Endothelial cell of umbilical vein (primary cell): ENCODE results near the gene IL17REL. TPM values are rescaled to one million over a fixed set of nuclear protein-coding genes. Genes with fewer than 3 reads are reported as not detected.

Experiments
- BruUV-seq: library from RNA; stranded (reverse); fragments of 400-500 nt; replicated peaks from 2 replicates; lab custom pipeline; 2021; lab: Mats Ljungman, UMichigan
- CTCF ChIA-PET: fragments of 300-600, 350-600 bp; sonication (Branson Sonifier 250); formaldehyde crosslinking; loops from one replicate; lab custom pipeline; 2021; ENCODE audit warnings: antibody characterized with exemption, inconsistent platforms; lab: Charles Lee
- POLR2A ChIA-PET: fragments of 300-600, 350-600 bp; sonication (Branson Sonifier 250); formaldehyde crosslinking; loops from one replicate; lab custom pipeline; 2021; ENCODE audit warnings: antibody characterized with exemption, inconsistent platforms; lab: Charles Lee
- DNase-seq: peaks from one replicate; pipeline ENCODE4 v3.0.0-alpha.2; 2011; ENCODE audit warnings: low read depth, low spot score
- FAIRE-seq: peaks from 2 replicates; lab custom pipeline; 2011; peaks lifted over from hg19 to GRCh38; lab: Jason Lieb, UNC
- H2AFZ ChIP-seq: 2 replicates; pipeline ENCODE4 v1.6.0; 2012; ENCODE audit warnings: low read depth, low read length, control low read depth, inconsistent platforms
- H3K27ac ChIP-seq: 2 replicates; pipeline ENCODE4 v1.5.1; 2011; ENCODE audit warnings: low read depth, mild to moderate bottlenecking, control low read depth, low read length, moderate library complexity; ENCODE audit not compliant: insufficient read depth
- H3K27me3 ChIP-seq, 2 experiments: 2 replicates each; pipeline versions ENCODE4 v1.6.0 to v1.6.1; 2011; ENCODE audit warnings: low read length in 2 of 2, mixed read lengths in 1 of 2; ENCODE audit not compliant: control insufficient read depth in 2 of 2, insufficient read depth in 2 of 2
- H3K36me3 ChIP-seq, 2 experiments: 2 replicates in 1 of 2; 3 replicates in 1 of 2; pipeline ENCODE4 v1.5.1; 2011; ENCODE audit warnings: low read length in 2 of 2, mild to moderate bottlenecking in 1 of 2, moderate library complexity in 1 of 2; ENCODE audit not compliant: control insufficient read depth in 2 of 2, insufficient read depth in 2 of 2; ENCODE audit errors: extremely low read depth in 1 of 2
- H3K4me1 ChIP-seq: 3 replicates; pipeline ENCODE4 v1.5.1; 2011; ENCODE audit warnings: mild to moderate bottlenecking, low read length; ENCODE audit not compliant: control insufficient read depth, insufficient read depth; ENCODE audit errors: extremely low read depth
- H3K4me2 ChIP-seq: 2 replicates; pipeline ENCODE4 v1.6.1; 2011; ENCODE audit warnings: low read length, control low read depth, mixed read lengths; ENCODE audit not compliant: insufficient read depth
- H3K4me3 ChIP-seq, 3 experiments: fragments of 200-600 bp in 1 of 3; sonication (generic), shearing (Covaris generic) in 1 of 3; replicated peaks in 1 of 3; 2 replicates each; pipeline ENCODE4 v1.5.1; 2011 to 2016; ENCODE audit warnings: control low read depth in 3 of 3, low read length in 3 of 3, mild to moderate bottlenecking in 2 of 3, inconsistent platforms in 1 of 3, low read depth in 1 of 3, moderate library complexity in 1 of 3; ENCODE audit not compliant: insufficient read depth in 1 of 3
- H3K79me2 ChIP-seq: 2 replicates; pipeline ENCODE4 v1.6.0; 2012; ENCODE audit warnings: low read length, inconsistent platforms; ENCODE audit not compliant: control insufficient read depth, insufficient read depth
- H3K9ac ChIP-seq: replicated peaks from 2 replicates; pipeline ENCODE3; 2011; ENCODE audit warnings: low read length, control low read depth; ENCODE audit not compliant: insufficient read depth; ENCODE audit errors: extremely low read depth
- H3K9me1 ChIP-seq: replicated peaks from 3 replicates; pipeline ENCODE4 v1.6.0; 2011; ENCODE audit warnings: mild to moderate bottlenecking, low read length; ENCODE audit not compliant: control insufficient read depth, insufficient read depth; ENCODE audit errors: extremely low read depth
- H3K9me3 ChIP-seq: replicated peaks from 2 replicates; pipeline ENCODE4 v1.5.1; 2012; ENCODE audit warnings: low read length, inconsistent platforms; ENCODE audit not compliant: control insufficient read depth, insufficient read depth
- H4K20me1 ChIP-seq: replicated peaks from 2 replicates; pipeline ENCODE3; 2011; ENCODE audit warnings: mild to moderate bottlenecking, low read length; ENCODE audit not compliant: control insufficient read depth, insufficient read depth; ENCODE audit errors: extremely low read depth
- EZH2 ChIP-seq: IDR thresholded peaks from 2 replicates; pipeline ENCODE4 v1.6.1; 2012; ENCODE audit warnings: borderline replicate concordance, low read depth, mild to moderate bottlenecking, moderate library complexity, low read length, inconsistent platforms; ENCODE audit not compliant: severe bottlenecking
- FOS ChIP-seq: IDR thresholded peaks from 2 replicates; pipeline ENCODE4 v1.6.1; 2011; ENCODE audit warnings: mild to moderate bottlenecking, low read length, moderate library complexity, borderline replicate concordance; ENCODE audit not compliant: insufficient read depth
- GATA2 ChIP-seq: IDR thresholded peaks from 2 replicates; pipeline ENCODE4 v1.7.0; 2011; ENCODE audit warnings: low read depth, mild to moderate bottlenecking, moderate library complexity, mixed read lengths, low read length; ENCODE audit not compliant: insufficient read length, insufficient read depth
- JUN ChIP-seq: IDR thresholded peaks from 2 replicates; pipeline ENCODE4 v1.6.1; 2011; ENCODE audit warnings: borderline replicate concordance, low read depth; ENCODE audit not compliant: insufficient read length, insufficient read depth
- MYC ChIP-seq: IDR thresholded peaks from one replicate; pipeline ENCODE4 v1.6.1; 2011; ENCODE audit warnings: mild to moderate bottlenecking, low read depth, low read length
- POLR2A ChIP-seq: IDR thresholded peaks from 2 replicates; pipeline ENCODE4 v1.6.1; 2012; ENCODE audit warnings: low read depth, mild to moderate bottlenecking, control low read depth, low read length
- POLR2AphosphoS5 ChIP-seq: IDR thresholded peaks from 2 replicates; pipeline ENCODE4 v1.6.1; 2012; ENCODE audit warnings: low read depth, mild to moderate bottlenecking, control low read depth, low read length, moderate library complexity; ENCODE audit not compliant: insufficient read depth
- dilution Hi-C: fragments of 300-500 bp; cut with MboI; formaldehyde crosslinking; loops from one replicate; pipeline ENCODE4 v1.15.0; 2019; ENCODE audit warnings: low sequenced_read_pairs; ENCODE audit not compliant: extremely low pct_ligation_motif_present
- intact Hi-C: fragments of 100-400 bp; cut with micrococcal nuclease; formaldehyde crosslinking; loops from one replicate; pipeline ENCODE4 v1.10.0; 2022
- polyA plus RNA-seq, 4 experiments: library from polyadenylated mRNA; depleted of rRNA in 3 of 4; stranded (reverse) in 3 of 4; unstranded in 1 of 4; fragments of >200 nt; gene quantifications; 2 replicates each; pipeline versions ENCODE4 v1.2.1 to v1.2.3, GENCODE V29; 2011 to 2012; ENCODE audit warnings: missing spikeins in 1 of 4
- total RNA-seq: library from RNA; stranded (reverse); gene quantifications from 2 replicates; pipeline ENCODE4 v1.2.3, GENCODE V29; 2021
- TF ChIP-seq, protein P1 (sequence below): IDR thresholded peaks from 2 replicates; pipeline ENCODE4 v1.6.1; 2011; ENCODE audit not compliant: insufficient read depth, insufficient read length
- TF ChIP-seq, protein P2 (sequence below), 2 donors: IDR thresholded peaks; 1 replicate in 1 of 2; 2 replicates in 1 of 2; pipeline ENCODE4 v1.5.1; 2011; ENCODE audit warnings: low read length in 2 of 2, mild to moderate bottlenecking in 2 of 2, moderate library complexity in 2 of 2, control low read depth in 1 of 2, inconsistent platforms in 1 of 2, low read depth in 1 of 2; ENCODE audit not compliant: insufficient read depth in 1 of 2; ENCODE audit errors: extremely low read depth in 1 of 2

IL17REL gene
- total and polyA plus RNA-seq, 2 donors (not counting 3 experiments of a cell fraction or from before 2014, with no cell fraction given) = 0.06 to 0.15 TPM

DNA sequence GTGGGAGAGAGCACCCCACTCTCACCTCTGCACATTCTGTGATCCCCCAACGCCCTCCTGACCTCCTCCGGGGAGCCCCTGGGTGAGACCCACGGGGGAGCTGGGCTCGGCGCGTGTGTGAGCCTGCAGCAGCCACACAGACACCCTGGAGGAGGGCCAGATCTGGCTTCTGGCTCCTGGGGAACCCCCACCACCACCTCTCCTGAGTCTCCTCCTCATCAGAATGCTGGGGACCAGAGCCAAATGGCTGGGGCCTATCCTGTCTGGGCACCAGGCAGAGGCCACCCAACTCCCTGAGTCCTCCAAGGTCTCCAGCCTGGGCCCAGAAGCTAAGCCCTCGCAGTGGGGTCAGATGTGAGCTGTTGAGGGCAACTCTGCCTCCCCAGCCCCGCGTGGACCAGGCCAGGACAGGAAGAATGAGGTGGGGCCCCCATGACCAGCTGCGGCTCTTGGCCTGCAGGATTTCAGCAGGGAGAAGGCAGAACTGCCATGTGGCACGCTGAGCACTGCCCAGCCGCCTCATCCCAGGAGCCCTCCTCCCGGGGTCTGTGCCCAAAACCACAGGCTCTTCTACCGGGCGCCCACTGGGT lies 57.5 kb downstream of the IL17REL start:
- Histone ChIP-seq H4K20me1 (no peaks in the 10 kb centered on the region), H3K4me1 (peaks cover 22% of the 10 kb centered on the region), H3K27ac (no peak overlapping the region), H3K36me3 (no peaks in the 10 kb centered on the region), H3K9me1 (no peaks in the 10 kb centered on the region), H3K27me3 (no peaks in the 10 kb centered on the region), H2AFZ (no peak overlapping the region), H3K9me3 (no peaks in the 10 kb centered on the region), H3K4me3 (no peak overlapping the region), H3K4me2 (no peak overlapping the region), H3K9ac (no peak overlapping the region), H3K79me2 (no peaks in the 10 kb centered on the region)
- intact Hi-C loops (no loop called here), dilution Hi-C loops (no loop called here)
- no peak for FAIRE-seq
- DNase-seq = no peak
- POLR2A ChIA-PET = interaction anchor here (0.6 kb wide), 1 partner anchor 72 kb away, joined by 3 read pairs; no protein-coding TSS in a partner anchor
- CTCF ChIA-PET = interaction anchor here (0.9 to 2.0 kb wide), 2 partner anchors 28 to 75 kb away, joined by 4 to 6 read pairs; no protein-coding TSS in a partner anchor
- BruUV-seq = no TSS peak
- TF ChIP-seq GATA2 (no peak), POLR2A (no peak), MYC (no peak), POLR2AphosphoS5 (no peak), JUN (no peak), EZH2 (no peak), FOS (no peak)
- TF ChIP-seq, protein P1, sequence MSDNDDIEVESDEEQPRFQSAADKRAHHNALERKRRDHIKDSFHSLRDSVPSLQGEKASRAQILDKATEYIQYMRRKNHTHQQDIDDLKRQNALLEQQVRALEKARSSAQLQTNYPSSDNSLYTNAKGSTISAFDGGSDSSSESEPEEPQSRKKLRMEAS = no peak
- TF ChIP-seq, protein P2, sequence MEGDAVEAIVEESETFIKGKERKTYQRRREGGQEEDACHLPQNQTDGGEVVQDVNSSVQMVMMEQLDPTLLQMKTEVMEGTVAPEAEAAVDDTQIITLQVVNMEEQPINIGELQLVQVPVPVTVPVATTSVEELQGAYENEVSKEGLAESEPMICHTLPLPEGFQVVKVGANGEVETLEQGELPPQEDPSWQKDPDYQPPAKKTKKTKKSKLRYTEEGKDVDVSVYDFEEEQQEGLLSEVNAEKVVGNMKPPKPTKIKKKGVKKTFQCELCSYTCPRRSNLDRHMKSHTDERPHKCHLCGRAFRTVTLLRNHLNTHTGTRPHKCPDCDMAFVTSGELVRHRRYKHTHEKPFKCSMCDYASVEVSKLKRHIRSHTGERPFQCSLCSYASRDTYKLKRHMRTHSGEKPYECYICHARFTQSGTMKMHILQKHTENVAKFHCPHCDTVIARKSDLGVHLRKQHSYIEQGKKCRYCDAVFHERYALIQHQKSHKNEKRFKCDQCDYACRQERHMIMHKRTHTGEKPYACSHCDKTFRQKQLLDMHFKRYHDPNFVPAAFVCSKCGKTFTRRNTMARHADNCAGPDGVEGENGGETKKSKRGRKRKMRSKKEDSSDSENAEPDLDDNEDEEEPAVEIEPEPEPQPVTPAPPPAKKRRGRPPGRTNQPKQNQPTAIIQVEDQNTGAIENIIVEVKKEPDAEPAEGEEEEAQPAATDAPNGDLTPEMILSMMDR (IDR thresholded peaks at IDR 0.05; ENCODE audit: extremely low read depth in 1 of 2, insufficient read depth in 1 of 2, low read depth in 1 of 2, low read length in 2 of 2) = no peak
